ENCODE data around the gene LAMB4. TPM values are rescaled to one million over a fixed set of nuclear protein-coding genes. Genes with fewer than 3 reads are reported as not detected.

Gene LAMB4
- polyA plus RNA-seq, 2 donors, result 3.5 to 4.9 TPM

DNA sequence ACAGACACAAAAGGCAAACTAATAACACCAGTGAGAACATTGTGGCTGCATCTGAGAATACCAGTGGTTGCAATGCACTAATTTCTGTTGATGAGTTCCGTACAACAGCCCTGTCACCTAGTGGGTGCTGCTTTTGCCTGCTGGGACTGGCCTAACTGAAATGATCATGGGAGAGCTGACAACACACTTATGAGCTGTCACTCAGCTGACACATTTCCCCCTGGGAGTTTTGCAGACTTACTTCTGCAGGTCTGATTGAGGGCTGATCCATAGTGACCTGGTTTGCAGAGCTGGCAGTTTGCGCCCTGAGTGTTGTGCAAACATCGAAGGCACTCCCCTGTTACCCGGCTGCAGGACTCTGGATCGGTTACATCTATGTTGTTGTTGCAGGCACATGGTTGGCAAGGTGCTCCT, 66.6 kb downstream of the LAMB4 start:
- WGBS, 2 donors, result 79 to 84% methylated on average over 5 of the region's 5 CpGs
- H3K9me3 ChIP-seq (ENCODE audit: control insufficient read depth in 2 of 2, insufficient read depth in 1 of 2, low read depth in 1 of 2, low read length in 1 of 2), result no peaks in the 10 kb centered on the region
- H3K27me3 ChIP-seq (ENCODE audit: control insufficient read depth in 1 of 2, insufficient read depth in 2 of 2, low read length in 2 of 2), result no peaks in the 10 kb centered on the region
- H3K4me1 ChIP-seq (ENCODE audit: control insufficient read depth in 2 of 2, insufficient read depth in 2 of 2, low read length in 1 of 2), result peaks cover 0 to 2% of the 10 kb centered on the region in 2 donors
- no peak overlapping the region for H3K27ac ChIP-seq (ENCODE audit: low read depth in 2 of 2, low read length in 1 of 2)
- no peak overlapping the region for H3K4me3 ChIP-seq (ENCODE audit: low read depth in 1 of 2, low read length in 2 of 2)
- no peaks in the 10 kb centered on the region for H3K36me3 ChIP-seq (ENCODE audit: control insufficient read depth in 2 of 2, insufficient read depth in 2 of 2, low read length in 1 of 2)

GRCh38 chr7:108062250-108063014, 67.7 kb downstream of the LAMB4 start:
- Histone ChIP-seq H3K27ac (ENCODE audit: low read depth in 2 of 2, low read length in 1 of 2) (no peak overlapping the region), H3K36me3 (ENCODE audit: control insufficient read depth in 2 of 2, insufficient read depth in 2 of 2, low read length in 1 of 2) (no peaks in the 10 kb centered on the region), H3K9me3 (ENCODE audit: control insufficient read depth in 2 of 2, insufficient read depth in 1 of 2, low read depth in 1 of 2, low read length in 1 of 2) (no peaks in the 10 kb centered on the region), H3K4me3 (ENCODE audit: low read depth in 1 of 2, low read length in 2 of 2) (no peak overlapping the region), H3K27me3 (ENCODE audit: control insufficient read depth in 1 of 2, insufficient read depth in 2 of 2, low read length in 2 of 2) (no peaks in the 10 kb centered on the region), H3K4me1 (ENCODE audit: control insufficient read depth in 2 of 2, insufficient read depth in 2 of 2, low read length in 1 of 2) (peaks cover 0 to 2% of the 10 kb centered on the region in 2 donors)
- 81 to 86% methylated on average over 5 of the region's 5 CpGs for WGBS, 2 donors

- no peaks in the 10 kb centered on the region for H3K27me3 ChIP-seq (ENCODE audit: control insufficient read depth in 1 of 2, insufficient read depth in 2 of 2, low read length in 2 of 2)
- H3K4me1 ChIP-seq (ENCODE audit: control insufficient read depth in 2 of 2, insufficient read depth in 2 of 2, low read length in 1 of 2), result no peaks in the 10 kb centered on the region
- H3K27ac ChIP-seq (ENCODE audit: low read depth in 2 of 2, low read length in 1 of 2), result no peak overlapping the region
- H3K36me3 ChIP-seq (ENCODE audit: control insufficient read depth in 2 of 2, insufficient read depth in 2 of 2, low read length in 1 of 2), result no peaks in the 10 kb centered on the region
- WGBS, 2 donors, result 70 to 76% methylated on average over 6 of the region's 6 CpGs
- H3K9me3 ChIP-seq (ENCODE audit: control insufficient read depth in 2 of 2, insufficient read depth in 1 of 2, low read depth in 1 of 2, low read length in 1 of 2), result no peaks in the 10 kb centered on the region
- no peak overlapping the region for H3K4me3 ChIP-seq (ENCODE audit: low read depth in 1 of 2, low read length in 2 of 2)
Observed at GRCh38 chr7:108059526-108059925, 70.6 kb downstream of the LAMB4 start.

GRCh38 chr7:108057951-108058481, 72.1 kb downstream of the LAMB4 start:
- no peak overlapping the region for H3K4me3 ChIP-seq (ENCODE audit: low read depth in 1 of 2, low read length in 2 of 2)
- 73% methylated on average over 4 of the region's 4 CpGs for WGBS, 2 donors
- no peaks in the 10 kb centered on the region for H3K4me1 ChIP-seq (ENCODE audit: control insufficient read depth in 2 of 2, insufficient read depth in 2 of 2, low read length in 1 of 2)
- no peaks in the 10 kb centered on the region for H3K27me3 ChIP-seq (ENCODE audit: control insufficient read depth in 1 of 2, insufficient read depth in 2 of 2, low read length in 2 of 2)
- H3K36me3 ChIP-seq (ENCODE audit: control insufficient read depth in 2 of 2, insufficient read depth in 2 of 2, low read length in 1 of 2), result no peaks in the 10 kb centered on the region
- H3K27ac ChIP-seq (ENCODE audit: low read depth in 2 of 2, low read length in 1 of 2), result no peak overlapping the region
- no peaks in the 10 kb centered on the region for H3K9me3 ChIP-seq (ENCODE audit: control insufficient read depth in 2 of 2, insufficient read depth in 1 of 2, low read depth in 1 of 2, low read length in 1 of 2)

DNA sequence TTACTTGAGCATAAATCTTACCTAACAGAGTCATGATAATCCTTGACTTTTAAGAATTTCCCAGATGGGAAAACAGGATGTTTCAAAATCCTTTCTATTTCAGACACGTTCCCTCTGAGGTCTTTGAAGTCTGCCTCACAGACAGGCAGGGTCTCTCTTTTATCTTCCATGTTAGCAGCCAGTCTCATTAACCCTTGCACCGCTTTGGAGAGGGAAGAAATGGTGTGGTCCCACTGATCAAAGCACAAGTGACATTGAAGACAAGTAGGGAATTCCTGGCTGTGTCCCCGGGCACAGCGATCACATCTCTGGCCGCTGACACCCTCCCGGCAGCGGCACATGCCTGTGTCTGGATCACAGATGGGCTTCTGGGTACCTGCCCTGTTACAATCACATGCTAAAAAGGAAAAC, 74.5 kb downstream of the LAMB4 start:
- Histone ChIP-seq H3K9me3 (ENCODE audit: control insufficient read depth in 2 of 2, insufficient read depth in 1 of 2, low read depth in 1 of 2, low read length in 1 of 2) (no peaks in the 10 kb centered on the region), H3K27ac (ENCODE audit: low read depth in 2 of 2, low read length in 1 of 2) (no peak overlapping the region), H3K36me3 (ENCODE audit: control insufficient read depth in 2 of 2, insufficient read depth in 2 of 2, low read length in 1 of 2) (no peaks in the 10 kb centered on the region), H3K4me1 (ENCODE audit: control insufficient read depth in 2 of 2, insufficient read depth in 2 of 2, low read length in 1 of 2) (no peaks in the 10 kb centered on the region), H3K4me3 (ENCODE audit: low read depth in 1 of 2, low read length in 2 of 2) (no peak overlapping the region), H3K27me3 (ENCODE audit: control insufficient read depth in 1 of 2, insufficient read depth in 2 of 2, low read length in 2 of 2) (no peaks in the 10 kb centered on the region)
- WGBS, 2 donors, result 73 to 83% methylated on average over 7 of the region's 7 CpGs

DNA sequence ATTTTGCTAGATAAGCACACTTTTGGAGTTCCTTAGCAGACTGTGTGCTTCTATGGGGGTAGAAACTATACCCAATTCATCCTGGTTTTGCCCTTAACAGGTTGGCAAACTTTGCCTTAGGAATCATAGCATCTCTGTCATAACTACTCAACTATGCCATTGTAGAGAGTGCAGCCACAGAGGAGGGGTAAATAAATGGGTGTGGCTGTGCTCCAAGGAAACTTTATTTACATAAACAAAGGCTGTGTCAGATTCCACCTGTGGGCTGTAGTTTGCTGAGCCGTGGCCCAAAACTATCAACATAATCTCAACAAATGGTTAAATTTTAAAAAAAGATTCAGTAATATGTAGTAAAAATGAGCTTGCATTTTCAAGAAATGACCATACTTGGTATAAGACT, 75.6 kb downstream of the LAMB4 start:
- Histone ChIP-seq H3K4me1 (ENCODE audit: control insufficient read depth in 2 of 2, insufficient read depth in 2 of 2, low read length in 1 of 2) (no peaks in the 10 kb centered on the region), H3K36me3 (ENCODE audit: control insufficient read depth in 2 of 2, insufficient read depth in 2 of 2, low read length in 1 of 2) (no peaks in the 10 kb centered on the region), H3K27ac (ENCODE audit: low read depth in 2 of 2, low read length in 1 of 2) (no peak overlapping the region), H3K9me3 (ENCODE audit: control insufficient read depth in 2 of 2, insufficient read depth in 1 of 2, low read depth in 1 of 2, low read length in 1 of 2) (no peaks in the 10 kb centered on the region), H3K4me3 (ENCODE audit: low read depth in 1 of 2, low read length in 2 of 2) (no peak overlapping the region), H3K27me3 (ENCODE audit: control insufficient read depth in 1 of 2, insufficient read depth in 2 of 2, low read length in 2 of 2) (no peaks in the 10 kb centered on the region)
- WGBS, 2 donors, result 65 to 71% methylated on average over 1 of the region's 1 CpG

- no peaks in the 10 kb centered on the region for H3K27me3 ChIP-seq (ENCODE audit: control insufficient read depth in 1 of 2, insufficient read depth in 2 of 2, low read length in 2 of 2)
- WGBS, 2 donors, result 89 to 93% methylated on average over 4 of the region's 4 CpGs
- H3K9me3 ChIP-seq (ENCODE audit: control insufficient read depth in 2 of 2, insufficient read depth in 1 of 2, low read depth in 1 of 2, low read length in 1 of 2), result no peaks in the 10 kb centered on the region
- H3K4me3 ChIP-seq (ENCODE audit: low read depth in 1 of 2, low read length in 2 of 2), result no peak overlapping the region
- no peak overlapping the region for H3K27ac ChIP-seq (ENCODE audit: low read depth in 2 of 2, low read length in 1 of 2)
- no peaks in the 10 kb centered on the region for H3K36me3 ChIP-seq (ENCODE audit: control insufficient read depth in 2 of 2, insufficient read depth in 2 of 2, low read length in 1 of 2)
- no peaks in the 10 kb centered on the region for H3K4me1 ChIP-seq (ENCODE audit: control insufficient read depth in 2 of 2, insufficient read depth in 2 of 2, low read length in 1 of 2)
Observed at GRCh38 chr7:108053250-108053649, 76.9 kb downstream of the LAMB4 start.

- no peaks in the 10 kb centered on the region for H3K4me1 ChIP-seq (ENCODE audit: control insufficient read depth in 2 of 2, insufficient read depth in 2 of 2, low read length in 1 of 2)
- no peak overlapping the region for H3K4me3 ChIP-seq (ENCODE audit: low read depth in 1 of 2, low read length in 2 of 2)
- no peak overlapping the region for H3K27ac ChIP-seq (ENCODE audit: low read depth in 2 of 2, low read length in 1 of 2)
- no peaks in the 10 kb centered on the region for H3K27me3 ChIP-seq (ENCODE audit: control insufficient read depth in 1 of 2, insufficient read depth in 2 of 2, low read length in 2 of 2)
- WGBS, 2 donors, result 72 to 81% methylated on average over 1 of the region's 1 CpG
- no peaks in the 10 kb centered on the region for H3K9me3 ChIP-seq (ENCODE audit: control insufficient read depth in 2 of 2, insufficient read depth in 1 of 2, low read depth in 1 of 2, low read length in 1 of 2)
- no peaks in the 10 kb centered on the region for H3K36me3 ChIP-seq (ENCODE audit: control insufficient read depth in 2 of 2, insufficient read depth in 2 of 2, low read length in 1 of 2)
Observed at GRCh38 chr7:108051454-108051853, 78.7 kb downstream of the LAMB4 start.

- Histone ChIP-seq H3K9me3 (ENCODE audit: control insufficient read depth in 2 of 2, insufficient read depth in 1 of 2, low read depth in 1 of 2, low read length in 1 of 2) (no peaks in the 10 kb centered on the region), H3K27me3 (ENCODE audit: control insufficient read depth in 1 of 2, insufficient read depth in 2 of 2, low read length in 2 of 2) (no peaks in the 10 kb centered on the region), H3K36me3 (ENCODE audit: control insufficient read depth in 2 of 2, insufficient read depth in 2 of 2, low read length in 1 of 2) (no peaks in the 10 kb centered on the region), H3K27ac (ENCODE audit: low read depth in 2 of 2, low read length in 1 of 2) (no peak overlapping the region), H3K4me3 (ENCODE audit: low read depth in 1 of 2, low read length in 2 of 2) (no peak overlapping the region), H3K4me1 (ENCODE audit: control insufficient read depth in 2 of 2, insufficient read depth in 2 of 2, low read length in 1 of 2) (no peaks in the 10 kb centered on the region)
- 78 to 87% methylated on average over 3 of the region's 3 CpGs for WGBS, 2 donors
Observed at GRCh38 chr7:108049962-108050361, 80.2 kb downstream of the LAMB4 start.

DNA sequence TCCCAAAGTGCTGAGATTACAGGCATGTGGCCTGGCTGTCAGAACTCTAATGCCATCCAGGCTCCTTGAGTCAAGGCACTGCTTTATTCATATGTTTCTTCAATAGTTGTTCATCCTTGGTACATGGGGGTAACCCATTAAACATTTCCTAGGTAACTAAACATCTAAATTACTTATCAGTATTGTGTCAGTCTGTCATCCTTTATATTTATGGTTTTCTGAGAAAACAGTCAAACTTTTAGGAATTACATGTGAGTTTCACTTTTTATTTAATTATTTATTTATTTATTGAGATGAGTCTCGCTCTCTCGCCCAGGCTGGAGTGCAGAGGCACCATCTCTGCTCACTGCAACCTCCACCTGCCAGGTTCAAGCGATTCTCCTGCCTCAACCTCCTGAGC, 81.7 kb downstream of the LAMB4 start:
- no peak overlapping the region for H3K4me3 ChIP-seq (ENCODE audit: low read depth in 1 of 2, low read length in 2 of 2)

More for the DNA sequence above, 81.7 kb downstream of the LAMB4 start:
- 97% methylated on average over 3 of the region's 3 CpGs for WGBS, 2 donors
- H3K27me3 ChIP-seq (ENCODE audit: control insufficient read depth in 1 of 2, insufficient read depth in 2 of 2, low read length in 2 of 2), result no peaks in the 10 kb centered on the region
- H3K27ac ChIP-seq (ENCODE audit: low read depth in 2 of 2, low read length in 1 of 2), result no peak overlapping the region
- no peaks in the 10 kb centered on the region for H3K36me3 ChIP-seq (ENCODE audit: control insufficient read depth in 2 of 2, insufficient read depth in 2 of 2, low read length in 1 of 2)
- H3K9me3 ChIP-seq (ENCODE audit: control insufficient read depth in 2 of 2, insufficient read depth in 1 of 2, low read depth in 1 of 2, low read length in 1 of 2), result no peaks in the 10 kb centered on the region
- no peaks in the 10 kb centered on the region for H3K4me1 ChIP-seq (ENCODE audit: control insufficient read depth in 2 of 2, insufficient read depth in 2 of 2, low read length in 1 of 2)

Data from esophagus (tissue), 2 donors.